ENCODE results near the gene LARGE1.

The LARGE1 gene

DNA sequence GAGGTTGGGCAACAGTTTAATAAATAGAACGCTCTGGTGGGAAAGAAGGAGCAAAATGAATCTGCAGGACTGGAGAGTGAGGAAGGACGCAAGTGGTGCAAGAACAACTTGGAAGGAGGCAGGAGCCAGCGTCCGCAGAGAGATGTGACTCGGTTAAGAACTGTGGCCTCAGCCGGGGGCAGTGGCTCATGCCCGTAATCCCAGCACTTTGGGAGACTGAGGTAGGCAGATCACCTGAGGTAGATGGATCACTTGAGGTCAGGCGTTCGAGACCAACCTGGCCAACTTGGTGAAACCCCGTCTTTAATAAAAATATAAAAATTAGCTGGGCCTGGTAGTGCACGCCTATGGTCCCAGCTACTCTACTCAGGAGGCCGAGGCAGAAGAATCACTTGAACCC, 319.7 kb downstream of the LARGE1 start:
- DNase-seq: no peak

DNA sequence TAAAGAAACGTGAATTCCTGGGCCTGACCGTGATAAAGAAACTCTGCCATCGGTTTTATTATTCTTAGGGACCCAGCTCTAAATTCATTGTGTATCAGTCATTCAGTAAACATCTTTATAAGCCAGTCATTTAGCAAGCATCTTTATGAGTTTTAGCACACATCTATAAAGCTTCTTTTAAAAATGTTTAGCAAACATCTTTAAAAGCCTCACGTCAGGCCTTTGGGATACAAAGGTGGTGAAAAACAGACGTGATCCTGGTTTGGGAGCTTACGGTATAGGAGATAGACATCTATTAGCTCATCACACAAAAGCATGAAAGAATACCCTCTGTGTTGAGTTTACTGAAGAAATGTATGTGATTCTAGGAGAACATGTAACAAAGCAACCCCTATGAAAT, 320.2 kb downstream of the LARGE1 start:
- DNase-seq: no peak

DNA sequence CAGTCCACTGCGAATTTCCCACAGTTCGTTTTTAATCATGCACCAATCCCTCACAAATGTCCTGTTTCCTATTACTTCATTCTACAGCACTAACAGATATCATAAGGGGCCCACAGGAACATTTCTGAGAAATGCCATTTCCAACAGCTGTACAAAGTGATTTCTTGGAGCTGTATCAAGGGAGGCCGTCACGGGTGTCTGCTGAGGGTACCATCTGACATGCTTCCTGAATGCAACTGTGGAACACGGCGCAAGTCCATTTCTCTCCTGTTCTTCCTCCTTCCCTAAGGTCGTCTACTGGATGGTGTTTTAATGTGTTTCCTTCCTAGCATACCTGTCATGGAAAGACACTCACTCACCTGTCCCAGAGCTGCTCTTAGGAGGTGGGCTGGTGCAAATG, 320.7 kb downstream of the LARGE1 start:
- no peak for DNase-seq

DNA sequence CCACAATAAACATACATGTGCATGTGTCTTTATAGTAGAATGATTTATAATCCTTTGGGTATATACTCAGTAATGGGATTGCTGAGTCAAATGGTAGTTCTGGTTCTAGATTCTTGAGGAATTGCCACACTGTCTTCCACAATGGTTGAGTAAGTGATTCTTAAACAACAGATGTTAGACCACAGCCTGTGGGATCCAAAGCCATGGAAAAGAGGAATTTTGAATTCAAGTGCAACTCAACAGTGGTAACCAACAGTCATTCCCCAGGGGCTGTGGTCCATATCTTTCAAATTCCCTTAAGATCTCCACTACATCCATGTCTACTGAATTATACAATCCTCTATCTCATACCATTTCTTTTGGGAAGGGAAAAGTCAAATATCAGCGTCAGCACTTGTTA, 321.5 kb downstream of the LARGE1 start:
- no peak for DNase-seq

DNA sequence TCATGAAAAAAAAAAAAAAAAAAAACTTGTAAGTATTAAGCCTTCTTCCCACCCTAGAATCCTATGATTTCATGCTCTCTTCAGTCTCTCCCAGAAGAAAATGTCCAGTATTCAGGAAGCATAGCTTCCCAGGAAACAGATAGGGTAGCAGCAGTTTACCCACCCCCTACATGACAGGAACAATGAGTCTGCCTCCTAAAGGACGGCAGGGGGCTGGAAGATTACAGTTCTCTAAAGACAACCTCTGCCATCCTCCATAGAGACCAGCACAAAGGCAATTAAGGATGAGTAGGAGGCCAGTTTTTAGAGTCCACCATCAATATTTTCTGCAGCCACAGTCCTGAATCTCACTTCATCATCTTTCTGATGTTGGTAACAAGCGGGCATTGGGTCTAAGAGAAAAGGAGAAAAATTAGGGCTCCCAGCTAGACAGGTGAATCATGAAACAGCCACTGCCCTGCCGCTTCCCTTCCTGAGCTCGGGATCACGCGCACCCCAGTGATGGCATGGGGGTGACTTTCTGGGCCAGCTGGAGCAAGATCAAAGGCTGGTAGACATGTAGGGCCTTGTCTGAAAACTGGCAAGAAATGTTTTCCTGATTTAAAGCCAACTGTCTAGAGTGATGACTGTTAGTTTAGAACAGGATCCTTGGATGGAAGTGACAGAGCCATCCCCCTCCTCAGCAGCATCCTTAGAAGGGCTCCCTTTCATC, 322.8 kb downstream of the LARGE1 start:
- DNase-seq: no peak

DNA sequence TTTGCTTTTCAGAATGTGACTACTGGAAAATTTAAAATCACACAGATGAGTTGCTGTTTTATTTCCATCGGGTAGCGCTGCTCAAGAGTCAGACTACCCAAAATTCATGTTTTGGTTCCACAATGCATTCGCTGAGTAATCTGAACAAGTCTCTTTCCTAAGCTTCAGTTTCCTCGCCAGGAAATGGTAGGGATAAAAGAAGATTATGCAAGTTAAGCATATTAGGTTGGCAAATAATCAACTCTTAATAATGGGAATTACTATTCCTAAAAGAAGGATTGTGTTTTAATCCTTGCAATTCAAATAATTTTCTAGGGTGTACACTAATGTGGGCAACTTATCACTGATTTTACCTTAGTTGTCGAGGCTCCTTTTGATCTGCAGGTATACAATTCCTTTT, 326.5 kb downstream of the LARGE1 start:
- no peak for DNase-seq

DNA sequence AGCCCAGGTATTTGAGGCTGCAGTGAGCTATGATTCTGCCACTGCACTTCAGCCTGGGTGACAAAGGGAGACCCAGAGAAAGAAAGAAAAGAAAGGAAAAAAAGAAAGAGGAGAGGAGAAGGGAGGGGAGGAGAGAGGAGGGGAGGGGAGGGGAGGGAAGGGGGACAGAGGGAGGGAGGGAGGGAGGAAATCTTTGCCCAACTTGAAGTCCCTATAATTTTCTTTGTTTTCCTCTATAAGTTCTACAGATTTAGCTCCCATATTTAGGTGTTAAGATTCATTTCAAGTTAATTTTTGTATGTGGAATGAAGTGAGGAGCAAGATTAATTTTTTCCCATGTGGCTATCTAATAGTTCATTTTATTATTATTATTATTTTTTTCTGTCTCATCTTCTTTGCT, 328.3 kb downstream of the LARGE1 start:
- no peak for DNase-seq

DNA sequence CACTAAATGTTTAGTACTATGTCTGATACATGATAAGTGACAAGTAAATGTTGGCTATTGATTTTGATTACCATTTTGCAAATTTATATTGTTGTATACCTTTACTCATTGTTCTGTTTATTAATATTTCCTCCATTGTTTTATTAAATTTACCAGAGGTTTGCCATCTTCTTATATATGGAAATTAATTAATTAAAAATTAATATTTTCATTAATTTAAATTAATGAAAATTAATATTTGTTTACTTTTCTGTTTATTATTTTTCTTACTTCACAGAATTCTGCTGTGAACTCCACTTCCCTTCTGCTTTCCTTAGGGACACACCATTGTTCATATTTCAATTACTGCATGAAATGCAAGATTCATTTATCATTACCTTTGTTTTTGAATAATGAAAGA, 331.0 kb downstream of the LARGE1 start:
- no peak for DNase-seq

DNA sequence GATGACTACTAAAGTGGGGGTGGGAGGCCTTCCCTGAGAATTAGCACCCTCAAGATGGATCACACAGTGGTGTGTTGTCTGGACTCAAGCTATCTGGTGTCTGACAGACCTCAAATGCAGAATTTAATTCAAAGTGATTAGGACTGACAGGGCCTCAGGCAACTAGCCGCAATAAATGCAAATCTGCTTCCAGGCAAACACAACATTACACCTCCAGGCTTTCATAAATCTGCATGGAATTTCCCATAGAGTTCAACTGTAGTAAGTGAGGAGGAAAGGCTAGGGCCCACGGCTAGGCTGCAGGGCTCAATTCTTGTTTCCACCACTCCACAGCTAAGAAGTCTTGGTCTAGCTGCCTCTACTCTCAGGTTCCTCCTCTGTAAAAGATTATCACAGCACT, 331.4 kb downstream of the LARGE1 start:
- DNase-seq: no peak

DNA sequence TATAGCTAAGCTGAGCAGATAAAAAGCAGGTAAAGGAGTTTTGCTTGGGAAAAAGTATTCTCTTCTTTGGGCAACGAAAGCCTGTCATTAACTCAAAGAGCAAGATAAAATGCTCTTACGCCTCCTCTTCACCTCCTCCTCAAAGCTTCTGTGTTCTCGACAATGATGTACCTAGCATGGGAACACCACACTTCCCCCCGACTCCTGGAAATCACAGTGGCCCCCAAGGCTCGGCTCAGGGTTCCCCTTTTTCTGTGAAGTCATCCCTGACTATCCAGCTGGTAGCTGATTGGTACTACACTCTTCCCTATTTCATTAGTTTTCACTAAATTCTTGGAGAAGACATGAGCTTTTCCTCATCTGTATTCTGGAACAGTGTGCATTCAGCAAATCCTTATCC, 336.1 kb downstream of the LARGE1 start:
- DNase-seq: no peak

DNA sequence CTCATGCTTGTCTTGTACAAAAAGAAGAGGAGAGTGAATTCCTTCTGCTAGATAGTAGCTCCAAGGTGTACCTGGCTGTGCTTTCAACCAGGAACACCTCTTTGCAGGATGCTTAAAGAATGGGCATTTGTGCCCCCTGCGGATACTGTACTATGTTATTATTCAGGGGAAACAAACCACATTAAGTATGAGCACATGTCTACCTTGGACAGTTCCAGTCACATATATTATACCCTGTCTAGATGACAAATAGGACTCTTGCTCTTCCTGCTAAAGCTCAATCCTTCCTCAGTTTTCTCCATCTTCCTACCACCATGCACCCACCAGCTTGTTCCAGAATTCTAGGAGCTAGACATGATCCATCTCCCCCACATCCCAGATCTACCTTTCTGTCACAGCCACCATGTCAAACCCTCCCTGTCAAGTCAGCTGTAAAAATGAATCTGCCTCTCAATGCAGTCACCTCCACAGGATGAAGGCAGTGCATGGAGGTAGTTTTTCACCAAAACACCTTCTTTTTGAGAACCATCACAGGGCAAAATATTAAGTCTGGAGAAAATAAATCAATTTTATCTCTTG, 337.4 kb downstream of the LARGE1 start:
- no peak for DNase-seq

DNA sequence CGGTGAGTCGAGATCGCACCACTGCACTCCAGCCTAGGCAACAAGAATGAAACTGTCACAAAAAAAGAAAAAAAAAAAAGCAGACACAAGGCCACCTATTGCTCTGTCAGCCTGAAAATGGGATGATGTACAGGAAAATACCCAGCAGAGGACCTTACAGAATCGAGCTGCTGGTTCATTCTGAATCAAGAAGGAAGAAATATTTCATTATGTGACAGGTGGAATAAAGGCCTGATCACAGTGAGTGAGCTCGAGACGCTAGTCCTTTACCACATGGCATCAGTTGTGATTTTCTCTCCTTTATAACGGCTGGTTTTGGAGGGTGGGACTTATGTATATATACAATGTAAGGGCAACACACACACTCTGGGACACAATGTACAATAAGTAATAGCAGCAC, 340.0 kb downstream of the LARGE1 start:
- no peak for DNase-seq

DNA sequence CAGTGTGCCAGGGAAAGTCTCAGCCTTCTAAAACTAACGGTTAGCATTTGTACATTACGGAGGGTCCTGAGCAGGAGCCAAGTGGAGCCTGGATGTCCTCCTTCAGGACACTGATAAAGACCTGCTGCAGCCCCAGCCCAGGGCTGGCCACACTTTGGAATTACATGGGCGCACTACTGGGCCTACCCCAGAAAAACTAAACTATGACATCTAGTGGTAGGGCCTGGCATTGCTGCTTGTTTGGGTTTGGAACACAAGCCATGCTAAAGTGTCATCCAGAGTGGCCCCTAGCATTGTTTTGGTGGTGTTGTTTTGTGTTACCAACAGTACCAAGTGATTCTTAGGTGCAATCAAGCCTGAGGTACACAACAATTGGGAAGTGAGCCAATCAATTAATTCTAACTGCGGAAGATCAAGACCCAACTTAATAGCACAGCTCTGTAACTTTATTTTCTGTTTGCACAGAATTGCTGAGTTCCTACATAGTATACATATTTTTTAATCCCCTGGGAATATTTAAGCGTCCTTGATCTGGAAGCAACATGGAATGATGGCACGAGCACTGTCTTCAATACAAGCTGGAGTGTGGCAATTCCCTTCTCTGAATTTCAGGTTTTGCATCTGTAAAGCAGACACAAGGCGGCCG, 340.7 kb downstream of the LARGE1 start:
- peak in 35 of 51 donors; percentile 1 to 65 (median 17) for DNase-seq

DNA sequence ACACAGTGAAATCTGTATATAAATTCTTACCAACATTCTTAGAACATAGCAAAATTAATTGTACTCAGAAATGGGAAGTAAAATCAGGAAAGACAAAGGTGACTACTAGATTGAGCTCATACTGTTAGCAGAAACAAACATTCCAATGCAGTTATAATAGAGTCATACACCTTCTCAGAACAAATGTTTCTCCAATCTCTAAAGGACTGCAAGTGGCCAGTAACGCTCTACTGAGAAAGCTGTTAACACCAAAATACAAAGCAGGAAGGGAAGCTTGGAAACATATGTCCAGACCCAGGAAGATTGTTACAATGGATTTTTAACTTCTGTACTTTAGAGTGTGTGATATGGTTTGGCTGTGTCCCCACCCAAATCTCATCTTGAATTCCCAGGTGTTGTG, 341.5 kb downstream of the LARGE1 start:
- DNase-seq: no peak

DNA sequence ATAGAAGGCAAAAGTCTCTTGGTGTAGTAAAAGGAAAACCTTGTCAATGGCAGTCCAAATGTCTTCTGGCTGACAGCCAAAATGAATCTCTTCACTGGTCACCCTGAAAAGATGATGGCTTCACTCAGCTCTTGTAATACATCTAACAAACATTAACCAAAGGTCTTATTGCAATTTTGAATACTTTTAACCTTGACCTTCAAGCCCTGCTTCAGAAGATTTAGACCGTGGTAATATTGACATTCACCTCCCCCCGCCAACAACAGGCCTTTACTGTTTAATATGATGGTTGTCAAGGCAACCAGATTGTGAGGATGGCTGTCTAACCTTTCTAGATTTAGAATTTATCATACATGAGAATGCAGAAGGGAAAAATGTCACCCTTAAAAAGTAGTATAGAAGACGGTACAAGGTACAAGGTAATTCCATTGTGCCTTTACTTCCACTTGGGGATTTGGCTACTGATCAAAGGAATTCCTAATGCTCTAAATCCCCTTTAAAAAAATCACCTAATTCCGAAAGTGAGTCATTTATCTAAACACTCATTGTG, 342.3 kb downstream of the LARGE1 start:
- no peak for DNase-seq

DNA sequence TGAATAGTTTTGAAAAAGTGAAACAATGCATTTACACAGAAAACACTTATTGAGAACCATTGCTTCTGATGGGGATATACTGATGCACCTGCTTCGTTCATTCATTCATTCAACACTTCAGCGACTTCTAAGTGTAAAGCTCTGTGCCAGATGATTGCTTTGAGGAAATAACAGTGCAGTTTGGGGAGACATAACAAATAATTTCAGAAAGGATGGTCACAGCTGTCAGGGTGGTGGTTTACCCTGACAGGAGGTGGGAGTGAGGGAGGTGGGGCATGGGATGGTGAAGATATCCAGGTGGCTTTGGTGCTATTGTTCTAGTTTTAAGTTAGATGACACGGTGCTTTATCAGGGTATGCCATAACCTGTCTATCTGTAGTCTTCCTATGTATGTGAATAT, 344.1 kb downstream of the LARGE1 start:
- no peak for DNase-seq

DNA sequence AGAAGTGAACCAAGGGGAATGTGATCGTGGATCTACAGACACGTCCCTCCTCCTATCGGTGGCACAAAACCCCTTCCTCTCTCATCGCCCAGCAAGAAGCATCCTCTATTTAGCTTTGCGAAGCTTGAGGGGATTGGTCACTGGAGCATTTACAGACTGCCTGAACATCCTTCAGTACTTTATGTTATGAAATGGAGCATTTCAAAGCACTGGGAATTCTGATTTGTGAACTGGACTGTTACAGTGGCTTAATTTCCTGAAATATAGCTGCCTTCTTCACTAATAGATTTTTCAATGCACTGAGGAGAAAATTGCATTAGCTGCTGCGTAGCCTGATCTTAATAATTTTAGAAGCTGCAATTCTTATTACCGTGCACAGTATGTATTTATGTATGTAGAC, 344.5 kb downstream of the LARGE1 start:
- DNase-seq: no peak

DNA sequence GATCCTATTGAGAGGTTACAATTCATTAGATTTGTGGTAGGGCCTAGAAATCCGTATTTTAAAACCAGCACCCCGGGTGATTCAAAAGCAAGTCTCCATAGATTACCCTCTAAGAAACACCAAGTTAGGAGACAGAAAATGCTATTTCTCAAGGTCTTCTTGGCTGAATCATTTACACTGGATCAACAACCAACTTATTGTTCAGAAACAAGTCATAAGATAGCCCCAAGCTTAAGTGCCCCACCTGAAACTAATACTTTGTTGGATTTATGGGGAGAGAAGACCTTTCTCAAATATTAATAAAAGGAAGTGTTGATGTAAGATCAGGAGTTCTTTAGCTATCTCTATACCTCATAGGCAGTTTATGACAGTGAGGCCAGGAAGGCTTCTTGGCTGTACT, 345.2 kb downstream of the LARGE1 start:
- no peak for DNase-seq

DNA sequence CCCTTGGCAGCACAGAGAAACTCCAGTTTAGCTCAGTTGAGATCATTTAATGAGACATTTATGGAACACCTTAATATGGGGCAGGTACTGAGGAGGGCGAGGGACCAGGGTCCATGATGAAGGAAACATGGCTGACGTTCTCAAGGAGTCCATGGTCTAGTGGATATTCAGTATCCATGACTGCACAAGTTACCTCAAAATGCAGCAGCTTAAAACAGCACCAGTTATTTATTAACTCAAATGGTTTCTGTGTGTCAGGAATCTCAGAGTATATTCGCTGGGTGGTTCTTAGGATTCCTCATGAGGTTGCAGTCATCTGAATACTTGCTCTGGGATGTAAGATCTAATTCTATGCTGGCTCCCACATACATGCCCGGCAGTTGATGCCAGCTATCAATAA, 346.8 kb downstream of the LARGE1 start:
- no peak for DNase-seq

DNA sequence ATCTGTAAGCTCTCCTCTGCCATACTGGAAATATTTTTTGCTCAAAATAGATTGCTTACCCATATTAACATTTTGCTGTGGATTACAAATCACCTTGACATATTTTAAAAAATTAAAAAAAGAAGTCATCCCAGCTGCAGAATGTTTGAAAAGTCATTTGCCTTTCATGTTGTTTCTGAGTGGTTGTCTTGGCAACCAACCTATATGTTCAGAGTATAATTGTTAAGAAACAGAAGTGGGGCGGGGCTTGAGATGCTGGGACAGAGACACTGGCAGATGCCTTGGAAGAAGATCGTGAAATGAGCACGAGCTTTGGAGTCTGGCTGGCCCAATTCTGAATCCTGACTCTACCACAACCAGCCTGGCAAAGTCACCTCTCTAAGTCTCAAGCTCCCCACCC, 348.2 kb downstream of the LARGE1 start:
- no peak for DNase-seq

DNA sequence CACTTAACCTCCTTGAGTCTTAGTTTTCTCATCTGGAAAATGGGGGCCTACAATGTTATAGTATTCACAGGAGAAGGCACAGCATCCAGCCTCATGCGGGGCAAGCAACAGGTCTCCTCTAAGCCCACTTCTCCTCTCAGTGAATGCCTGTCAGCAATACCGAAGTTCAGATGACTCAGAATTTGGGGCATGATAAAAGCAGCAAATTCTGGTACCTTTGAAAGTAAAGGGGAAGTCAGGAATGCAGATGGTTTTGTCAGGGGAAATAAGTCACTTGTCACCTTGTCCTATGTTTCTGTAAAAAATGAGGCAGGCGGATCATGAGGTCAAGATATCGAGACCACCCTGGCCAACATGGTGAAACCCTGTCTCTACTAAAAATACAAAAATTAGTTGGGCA, 350.2 kb downstream of the LARGE1 start:
- DNase-seq: no peak

DNA sequence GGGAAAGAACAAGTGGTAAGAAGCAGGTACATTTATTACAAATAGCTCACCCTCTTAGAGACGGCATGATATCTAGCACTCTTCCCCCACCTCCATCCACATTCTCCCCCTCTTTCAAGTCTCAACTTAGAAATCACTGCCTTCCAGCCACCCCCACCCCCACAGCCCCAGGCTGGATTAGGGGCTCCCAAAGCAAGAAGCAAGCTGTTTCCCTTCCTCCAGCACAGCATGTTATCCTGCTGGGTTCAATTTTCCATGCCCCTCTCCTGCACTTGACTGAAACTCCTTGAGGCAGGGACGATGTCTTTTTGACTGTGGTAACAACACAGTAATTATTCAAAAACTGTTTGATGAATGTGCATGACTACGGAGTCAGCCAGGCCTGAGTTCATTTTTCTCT, 350.7 kb downstream of the LARGE1 start:
- DNase-seq: no peak

DNA sequence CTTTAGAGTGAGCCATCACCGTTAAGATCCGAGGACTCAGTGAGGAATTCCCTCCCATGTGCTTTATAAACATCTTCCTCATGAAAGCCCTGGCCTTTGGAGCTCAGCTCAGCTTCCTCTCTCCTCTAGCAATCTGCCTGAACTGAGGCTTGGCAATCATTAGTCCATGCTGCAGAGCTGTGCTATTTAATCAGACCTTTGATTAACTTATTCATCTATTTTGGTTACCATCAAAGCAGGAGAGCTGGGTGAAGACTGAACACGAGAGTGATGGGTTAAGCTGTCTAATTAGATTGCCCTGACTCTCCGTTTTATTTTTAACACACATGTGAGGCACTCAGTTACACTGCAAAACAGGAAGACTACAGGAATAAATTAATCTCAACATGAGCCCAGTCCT, 351.3 kb downstream of the LARGE1 start:
- no peak for DNase-seq

Data from hypothalamus (tissue), 51 donors.